Umbilical cord (tissue), 1 donor: ENCODE data around the gene EMX2. TPM values are rescaled to one million over a fixed set of nuclear protein-coding genes. Genes with fewer than 3 reads are reported as not detected.

Experiments used
- total RNA-seq: library from RNA; depleted of rRNA; stranded (reverse); fragments of >200 nt; gene quantifications from one replicate; pipeline ENCODE4 v1.2.3, GENCODE V29; 2014; ENCODE audit warnings: low replicate concordance; ENCODE audit not compliant: insufficient read depth

Gene EMX2
- total RNA-seq, 1 donor from 2014 or later, result 25.3 TPM

Other genes with a start within 250 kb of the EMX2 start
- gene PDZD8, start 167.3 kb upstream of the EMX2 start, total RNA-seq, result 17.1 TPM